ENCODE data around the gene PHAX.

DNA sequence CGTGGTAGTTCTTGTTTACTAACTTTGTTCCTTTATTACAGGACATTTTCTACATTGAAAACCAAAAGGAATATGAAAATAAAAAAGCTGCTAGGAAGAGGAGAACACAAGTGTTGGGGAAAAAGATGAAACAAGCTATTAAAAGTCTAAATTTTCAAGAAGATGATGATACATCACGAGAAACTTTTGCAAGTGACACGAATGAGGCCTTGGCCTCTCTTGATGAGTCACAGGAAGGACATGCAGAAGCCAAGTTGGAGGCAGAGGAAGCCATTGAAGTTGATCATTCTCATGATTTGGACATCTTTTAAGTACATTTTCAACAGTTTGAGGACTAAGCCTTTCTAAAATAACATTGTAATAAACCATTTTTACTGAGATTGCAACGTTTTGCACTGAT lies 23.8 kb downstream of the PHAX start:
- TF ChIP-seq, protein P1, sequence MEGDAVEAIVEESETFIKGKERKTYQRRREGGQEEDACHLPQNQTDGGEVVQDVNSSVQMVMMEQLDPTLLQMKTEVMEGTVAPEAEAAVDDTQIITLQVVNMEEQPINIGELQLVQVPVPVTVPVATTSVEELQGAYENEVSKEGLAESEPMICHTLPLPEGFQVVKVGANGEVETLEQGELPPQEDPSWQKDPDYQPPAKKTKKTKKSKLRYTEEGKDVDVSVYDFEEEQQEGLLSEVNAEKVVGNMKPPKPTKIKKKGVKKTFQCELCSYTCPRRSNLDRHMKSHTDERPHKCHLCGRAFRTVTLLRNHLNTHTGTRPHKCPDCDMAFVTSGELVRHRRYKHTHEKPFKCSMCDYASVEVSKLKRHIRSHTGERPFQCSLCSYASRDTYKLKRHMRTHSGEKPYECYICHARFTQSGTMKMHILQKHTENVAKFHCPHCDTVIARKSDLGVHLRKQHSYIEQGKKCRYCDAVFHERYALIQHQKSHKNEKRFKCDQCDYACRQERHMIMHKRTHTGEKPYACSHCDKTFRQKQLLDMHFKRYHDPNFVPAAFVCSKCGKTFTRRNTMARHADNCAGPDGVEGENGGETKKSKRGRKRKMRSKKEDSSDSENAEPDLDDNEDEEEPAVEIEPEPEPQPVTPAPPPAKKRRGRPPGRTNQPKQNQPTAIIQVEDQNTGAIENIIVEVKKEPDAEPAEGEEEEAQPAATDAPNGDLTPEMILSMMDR (optimal IDR thresholded peaks at IDR 0.05 in 1 of 3, IDR thresholded peaks at IDR 0.05 in 1 of 3, conservative IDR thresholded peaks at IDR 0.05 in 1 of 3; ENCODE audit: extremely low read depth in 1 of 3, insufficient read depth in 2 of 3, low read length in 3 of 3), result no peak
- TF ChIP-seq EZH2 (IDR thresholded peaks at IDR 0.05; ENCODE audit: low read length), result no peak
